Measurements from ENCODE around the gene KMT2E.

DNA sequence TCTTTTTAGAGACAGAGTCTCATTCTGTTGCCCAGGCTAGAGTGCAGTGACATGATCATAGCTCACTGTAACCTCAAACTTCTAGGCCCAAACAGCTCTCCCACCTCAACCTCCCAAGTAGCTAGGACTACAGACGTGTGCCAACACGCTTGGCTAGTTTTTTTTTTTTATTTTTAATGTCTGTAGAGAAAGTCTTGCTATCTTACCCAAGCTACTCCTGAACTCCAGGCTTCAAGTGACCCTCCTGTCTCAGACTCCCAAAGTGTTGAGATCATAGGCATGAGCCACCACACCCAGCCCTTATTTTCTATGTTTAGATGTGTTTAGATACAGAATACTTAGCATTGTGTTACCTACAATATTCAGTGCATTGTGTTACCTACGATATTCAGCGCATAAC is 46.4 kb downstream of the KMT2E start:
- TF ChIP-seq, protein P1, sequence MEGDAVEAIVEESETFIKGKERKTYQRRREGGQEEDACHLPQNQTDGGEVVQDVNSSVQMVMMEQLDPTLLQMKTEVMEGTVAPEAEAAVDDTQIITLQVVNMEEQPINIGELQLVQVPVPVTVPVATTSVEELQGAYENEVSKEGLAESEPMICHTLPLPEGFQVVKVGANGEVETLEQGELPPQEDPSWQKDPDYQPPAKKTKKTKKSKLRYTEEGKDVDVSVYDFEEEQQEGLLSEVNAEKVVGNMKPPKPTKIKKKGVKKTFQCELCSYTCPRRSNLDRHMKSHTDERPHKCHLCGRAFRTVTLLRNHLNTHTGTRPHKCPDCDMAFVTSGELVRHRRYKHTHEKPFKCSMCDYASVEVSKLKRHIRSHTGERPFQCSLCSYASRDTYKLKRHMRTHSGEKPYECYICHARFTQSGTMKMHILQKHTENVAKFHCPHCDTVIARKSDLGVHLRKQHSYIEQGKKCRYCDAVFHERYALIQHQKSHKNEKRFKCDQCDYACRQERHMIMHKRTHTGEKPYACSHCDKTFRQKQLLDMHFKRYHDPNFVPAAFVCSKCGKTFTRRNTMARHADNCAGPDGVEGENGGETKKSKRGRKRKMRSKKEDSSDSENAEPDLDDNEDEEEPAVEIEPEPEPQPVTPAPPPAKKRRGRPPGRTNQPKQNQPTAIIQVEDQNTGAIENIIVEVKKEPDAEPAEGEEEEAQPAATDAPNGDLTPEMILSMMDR (IDR thresholded peaks at IDR 0.05; ENCODE audit: extremely low read depth in 1 of 2, insufficient read depth in 1 of 2, low read depth in 1 of 2, low read length in 2 of 2), result no peak
- TF ChIP-seq POLR2A (IDR thresholded peaks at IDR 0.05; ENCODE audit: low read depth, low read length) (no peak), POLR2AphosphoS5 (IDR thresholded peaks at IDR 0.05; ENCODE audit: insufficient read depth, low read depth, low read length) (no peak), MAX (IDR thresholded peaks at IDR 0.05; ENCODE audit: insufficient read depth, insufficient read length) (no peak), JUN (IDR thresholded peaks at IDR 0.05; ENCODE audit: borderline replicate concordance, insufficient read depth, insufficient read length, low read depth) (no peak), EZH2 (IDR thresholded peaks at IDR 0.05; ENCODE audit: borderline replicate concordance, low read depth, low read length, severe bottlenecking) (no peak), MYC (IDR thresholded peaks at IDR 0.05; ENCODE audit: low read depth, low read length) (no peak)

Data from endothelial cell of umbilical vein (primary cell).